Measurements from ENCODE around the gene MGAT4A.
"Not testable (repeated sequence)": the region's sequence is repeated elsewhere in the genome, so short reads cannot be mapped to it uniquely, and the experiment has no call there.

The MGAT4A gene

DNA sequence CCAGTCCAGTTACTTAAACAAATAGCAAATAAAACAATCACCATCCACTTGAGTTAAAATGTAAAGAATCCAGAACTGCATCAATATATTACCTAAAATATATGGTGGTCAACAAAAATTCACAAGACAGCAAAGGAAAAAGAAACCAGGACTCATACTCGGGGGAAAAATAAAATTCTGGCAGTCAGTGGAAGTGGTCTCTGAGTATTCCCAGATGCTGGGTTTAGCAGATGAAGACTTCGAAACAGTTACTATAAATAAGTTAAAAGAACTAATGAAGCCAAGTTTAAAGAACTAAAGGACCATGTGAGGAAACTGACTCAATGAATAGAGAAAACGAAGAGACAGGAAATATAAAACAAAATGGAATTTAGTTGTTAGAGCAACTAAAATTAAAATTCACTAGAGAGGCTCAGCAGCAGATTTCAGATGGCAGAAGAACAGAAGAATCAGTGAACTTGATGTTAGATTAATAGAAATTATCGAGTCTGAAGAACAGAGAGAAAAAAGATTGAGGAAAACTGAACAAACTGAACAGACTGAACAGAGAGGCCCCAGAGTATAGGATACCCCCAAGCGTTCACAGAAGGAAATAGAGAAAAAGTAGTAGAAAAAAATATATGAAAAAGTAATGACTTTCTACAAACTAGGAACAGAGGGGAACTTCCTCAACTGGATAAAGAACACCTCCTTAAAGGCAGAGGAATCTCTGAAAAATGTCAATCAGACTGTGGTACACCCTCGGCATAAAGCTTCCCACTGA is 27.9 kb downstream of the MGAT4A start:
- no peak for DNase-seq (ENCODE audit: low spot score)

DNA sequence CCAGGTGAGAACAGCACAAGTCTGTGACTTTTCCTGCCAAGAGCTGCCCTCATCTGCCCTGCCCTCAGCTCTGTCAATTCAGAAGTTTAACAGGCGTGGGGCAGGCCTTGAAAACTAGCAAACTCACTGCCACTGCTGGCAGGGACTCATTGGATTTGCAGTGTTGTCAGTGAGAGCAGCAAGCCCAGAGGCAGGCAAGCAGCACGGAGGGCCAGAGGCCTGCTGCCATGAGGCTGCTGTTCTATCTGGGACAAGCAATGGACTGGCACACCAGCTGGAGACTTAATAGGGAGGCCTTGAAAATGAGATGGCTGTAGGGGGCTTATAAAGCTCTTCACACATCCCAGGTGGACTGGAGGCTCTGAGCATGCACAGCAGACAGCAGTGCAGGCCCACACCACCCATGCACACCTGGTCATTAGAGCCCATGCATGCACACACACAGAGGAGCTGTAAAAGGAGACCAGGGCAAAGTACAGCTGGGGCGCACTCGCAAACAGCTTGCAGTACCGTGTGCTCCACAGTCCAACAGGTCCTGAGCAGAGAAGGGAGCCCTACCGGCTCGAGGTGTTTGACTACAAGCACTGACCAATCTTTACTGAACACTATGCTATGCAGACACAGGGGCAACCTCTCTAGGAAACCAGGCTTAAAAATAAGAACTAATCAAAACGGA is 28.7 kb downstream of the MGAT4A start:
- DNase-seq (ENCODE audit: low spot score), result no peak

DNA sequence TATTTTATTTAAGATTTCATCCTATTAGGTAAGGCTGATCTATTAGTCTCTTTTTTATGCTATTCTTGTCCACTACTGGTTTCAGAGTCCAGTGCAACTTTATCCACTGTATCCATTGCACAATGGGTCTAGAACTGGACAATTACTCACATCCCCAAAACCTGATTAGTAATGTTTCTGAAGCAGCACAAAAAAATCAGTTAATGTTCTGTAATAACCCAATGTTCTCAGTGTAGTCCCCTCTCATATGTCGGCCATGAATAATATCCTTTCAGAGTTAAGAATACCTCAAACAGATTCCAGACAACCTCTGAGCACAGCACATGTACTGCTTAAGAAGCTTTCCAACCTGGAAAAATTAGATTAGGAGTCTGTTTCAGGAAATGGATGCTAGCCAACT is 29.7 kb downstream of the MGAT4A start:
- no peak for DNase-seq (ENCODE audit: low spot score)

DNA sequence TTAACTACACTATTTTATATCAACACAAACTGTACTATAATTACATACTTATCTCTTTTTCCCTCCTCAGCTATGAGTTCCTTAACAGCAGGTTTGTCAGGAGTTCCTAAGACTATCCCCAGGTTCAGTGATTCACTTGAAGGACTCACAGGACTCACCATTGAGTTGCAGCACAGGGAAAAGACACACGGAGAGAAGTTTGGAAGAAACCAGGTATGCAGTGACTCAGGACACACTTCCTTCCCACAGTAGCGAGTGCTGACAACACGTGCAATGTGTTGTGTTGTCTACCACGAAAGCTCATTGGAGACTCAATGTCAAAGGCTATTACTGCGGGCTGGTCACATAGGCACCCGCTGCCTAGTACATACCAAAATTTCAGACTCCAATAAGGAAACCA is 32.0 kb downstream of the MGAT4A start:
- no peak for DNase-seq (ENCODE audit: low spot score)

DNA sequence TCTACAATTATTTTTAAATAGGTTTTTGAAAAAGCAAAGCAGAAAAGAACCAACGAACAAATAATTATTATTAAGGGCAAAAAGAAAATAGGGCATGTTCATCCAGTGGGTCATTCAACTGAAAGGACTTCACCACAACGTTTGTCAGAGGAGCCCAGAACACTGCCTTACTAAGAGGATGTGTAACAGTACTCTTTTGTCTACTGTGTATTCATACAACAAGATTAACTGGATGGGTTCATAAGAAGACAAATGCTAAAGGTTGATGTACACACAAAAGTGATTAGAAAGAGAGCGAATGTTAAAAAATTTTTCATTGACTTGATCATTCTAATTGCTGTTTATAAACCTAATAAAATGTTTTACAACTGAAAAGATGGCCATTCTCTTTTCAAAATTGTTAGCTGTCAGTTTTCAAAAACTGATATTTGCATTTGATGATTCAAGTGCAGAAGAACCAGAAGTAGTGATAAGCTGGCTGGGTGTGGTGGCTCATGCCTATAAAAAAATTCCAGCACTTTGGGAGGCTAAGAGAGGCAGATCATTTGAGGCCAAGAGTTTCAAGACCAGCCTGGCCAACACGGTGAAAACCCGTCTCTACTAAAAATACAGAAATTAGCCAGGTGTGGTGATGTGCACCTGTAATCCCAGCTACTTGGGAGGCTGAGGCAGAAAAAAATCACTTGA is 33.1 kb downstream of the MGAT4A start:
- no peak for DNase-seq (ENCODE audit: low spot score)

DNA sequence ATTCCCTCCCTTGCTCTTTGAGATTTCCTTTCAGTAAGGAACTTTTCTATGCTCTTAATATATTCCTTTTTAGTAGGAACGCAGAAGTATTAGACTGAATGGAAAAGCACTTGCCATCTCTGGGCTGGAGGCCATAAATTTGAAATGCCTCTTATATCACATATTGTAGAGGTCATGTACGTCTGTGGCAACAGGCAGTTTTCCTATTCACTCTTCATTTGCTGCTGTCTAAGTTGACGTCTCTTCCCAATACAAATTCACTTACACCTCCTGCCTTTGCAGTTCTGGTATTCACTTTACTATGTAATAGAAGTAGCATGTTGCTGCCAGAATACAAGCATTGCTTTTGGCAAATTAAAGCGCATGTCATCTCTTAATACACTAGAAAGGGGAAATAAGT is 34.7 kb downstream of the MGAT4A start:
- DNase-seq (ENCODE audit: low spot score), result no peak

DNA sequence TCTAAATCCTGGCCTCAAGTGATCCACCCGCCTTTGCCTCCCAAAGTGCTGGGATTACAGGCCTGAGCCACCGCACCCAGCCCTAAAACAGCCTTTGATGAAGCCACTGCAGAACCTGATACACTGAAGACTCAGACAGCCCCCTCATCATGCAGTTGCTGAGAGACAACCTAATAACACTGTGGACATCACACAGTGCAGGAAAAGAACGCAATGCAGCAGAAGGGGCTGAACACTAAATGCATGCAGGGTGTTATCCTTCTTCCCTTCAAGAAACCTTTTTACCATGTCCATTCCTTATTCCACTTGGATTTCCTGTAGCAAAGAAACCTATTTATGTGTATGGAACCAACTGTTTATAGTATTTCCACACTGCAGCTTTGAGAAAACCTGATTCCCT is 35.7 kb downstream of the MGAT4A start:
- DNase-seq (ENCODE audit: low spot score), result no peak

DNA sequence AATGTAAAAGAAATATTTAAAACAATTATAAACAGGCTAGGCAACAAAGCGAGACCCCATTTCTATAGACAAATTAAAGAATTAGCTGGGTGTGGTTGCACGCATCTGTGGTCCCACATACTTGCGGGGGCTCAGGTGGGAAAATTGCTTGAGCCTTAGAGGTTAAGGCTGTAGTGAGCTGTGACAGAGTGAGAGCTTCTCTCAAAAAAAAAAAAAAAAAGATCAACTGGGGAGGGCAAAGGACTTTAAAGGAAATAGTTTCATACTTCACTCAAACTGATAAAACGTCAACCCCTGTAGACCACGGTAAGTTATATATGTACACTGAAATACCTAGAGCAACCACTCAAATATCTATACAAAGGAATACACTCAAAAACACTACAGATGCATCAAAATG is 37.5 kb downstream of the MGAT4A start:
- no peak for DNase-seq (ENCODE audit: low spot score)

DNA sequence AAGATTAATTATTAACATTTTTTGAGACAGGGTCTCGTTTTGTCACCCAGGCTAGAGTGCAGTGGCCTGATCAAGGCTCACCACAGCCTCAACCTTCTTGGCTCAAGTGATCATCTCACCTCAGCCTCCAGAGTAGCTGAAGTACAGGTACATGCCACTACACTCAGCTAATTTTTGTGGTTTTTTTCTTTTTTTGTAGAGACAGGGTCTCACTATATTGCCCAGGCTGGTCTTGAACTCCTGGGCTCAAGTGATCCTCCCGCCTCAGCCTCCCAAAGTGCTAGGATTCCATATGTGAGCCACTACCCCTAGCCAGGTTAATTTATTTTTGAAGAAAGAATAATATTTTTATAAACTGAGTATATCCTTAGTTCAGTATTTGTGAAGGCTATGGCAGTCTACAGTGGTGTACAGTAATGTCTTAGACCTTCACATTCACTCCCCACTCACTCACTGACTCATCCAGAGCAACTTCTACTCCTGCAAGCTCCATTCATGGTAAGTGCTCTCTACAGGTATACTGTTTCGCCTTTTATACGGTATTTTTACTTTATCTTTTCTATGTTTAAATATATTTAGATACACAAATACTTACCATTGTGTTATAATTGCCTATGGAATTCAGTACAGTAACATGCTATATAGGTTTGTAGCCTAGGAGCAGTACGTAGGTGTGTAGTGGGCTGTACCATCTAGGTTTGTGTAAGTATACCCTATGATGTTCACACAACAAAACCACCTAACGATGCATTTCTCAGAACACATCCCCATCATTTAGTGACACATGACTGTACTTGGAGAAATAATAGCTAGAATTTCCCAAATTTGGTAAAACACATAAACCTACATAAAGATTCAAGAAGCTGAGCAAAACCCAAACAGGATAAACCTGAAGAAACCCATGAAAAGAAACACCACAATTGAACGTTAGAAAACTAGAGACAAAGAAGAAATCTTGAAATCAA is 38.6 kb downstream of the MGAT4A start:
- DNase-seq (ENCODE audit: low spot score), result no peak

DNA sequence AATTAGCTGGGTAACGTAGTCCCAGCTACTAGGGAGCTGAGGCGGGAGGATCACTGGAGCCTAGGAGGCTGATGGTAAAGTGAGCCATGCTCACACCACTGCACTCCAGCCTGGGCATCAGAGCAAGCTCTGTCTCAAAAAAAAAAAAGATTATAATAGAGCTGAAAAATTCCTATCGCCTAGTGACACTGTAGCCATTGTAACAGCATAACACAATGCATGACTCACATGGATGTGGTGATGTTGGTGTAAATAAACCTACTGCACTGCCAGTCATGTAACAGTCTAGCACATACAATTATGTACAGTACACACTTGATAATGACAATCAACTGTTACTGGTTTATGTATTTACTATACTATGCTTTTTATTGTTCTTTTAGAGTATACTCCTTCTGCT is 39.6 kb downstream of the MGAT4A start:
- no peak for DNase-seq (ENCODE audit: low spot score)

DNA sequence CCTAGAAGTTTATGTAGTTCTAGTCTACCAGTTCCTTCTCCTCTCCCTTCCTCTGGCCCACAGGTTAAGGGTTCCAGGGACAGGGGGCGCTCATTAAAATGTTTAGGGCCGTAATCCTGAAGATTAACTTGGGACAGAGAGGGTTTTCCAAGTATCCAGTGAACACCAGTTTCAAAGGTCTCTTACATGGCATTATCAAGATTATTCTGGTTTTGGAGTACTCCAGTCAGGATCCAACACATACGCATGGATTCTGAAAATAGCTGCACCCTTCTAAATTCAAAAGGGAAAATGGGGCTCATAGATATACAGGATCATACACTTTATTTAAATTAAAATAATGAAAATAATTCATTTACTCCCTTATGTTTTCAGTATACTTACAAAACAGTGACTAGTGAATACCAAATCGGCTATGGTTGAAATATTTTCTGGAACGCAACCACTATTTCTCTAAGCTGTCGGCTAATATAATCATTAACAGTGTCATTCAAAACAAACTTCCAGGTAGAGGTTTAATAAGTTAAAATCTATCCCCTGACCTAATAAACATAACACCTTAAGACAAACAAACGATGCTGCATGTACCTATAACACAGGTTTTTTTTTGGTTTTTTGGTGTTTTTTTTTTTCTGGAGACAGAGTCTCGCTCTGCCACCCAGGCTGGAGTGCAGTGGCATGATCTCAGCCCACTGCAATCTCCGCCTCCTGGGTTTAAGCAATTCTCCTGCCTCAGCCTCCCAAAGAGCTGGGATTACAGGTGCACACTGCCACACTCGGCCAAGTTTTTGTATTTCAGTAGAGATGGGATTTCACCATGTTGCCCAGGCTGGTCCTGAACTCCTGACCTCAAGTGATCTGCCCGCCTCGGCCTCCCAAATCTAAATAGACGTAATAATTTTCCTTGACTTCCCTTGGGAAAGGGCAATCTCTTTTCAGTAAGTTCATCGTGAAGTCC is 44.7 kb downstream of the MGAT4A start:
- no peak for DNase-seq (ENCODE audit: low spot score)

DNA sequence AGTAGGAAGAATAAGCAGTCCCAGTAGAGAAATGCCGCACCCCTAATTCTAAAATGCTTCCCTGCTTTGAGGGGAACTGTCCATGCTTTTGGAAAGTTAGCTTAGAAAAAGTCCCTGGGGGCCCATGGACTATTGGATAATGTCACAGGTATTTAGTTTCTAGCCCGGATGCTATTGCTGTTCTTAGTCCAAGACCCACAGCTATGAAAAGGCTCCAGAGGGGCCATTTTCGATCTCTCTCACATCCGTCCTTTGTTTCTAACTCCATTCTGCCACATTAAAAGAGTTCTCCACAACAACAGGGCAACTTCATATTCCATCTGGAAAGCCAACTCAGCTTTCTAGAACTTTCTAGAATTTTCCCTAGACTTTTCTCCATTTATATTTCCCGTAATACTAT is 47.2 kb downstream of the MGAT4A start:
- no peak for DNase-seq (ENCODE audit: low spot score)

DNA sequence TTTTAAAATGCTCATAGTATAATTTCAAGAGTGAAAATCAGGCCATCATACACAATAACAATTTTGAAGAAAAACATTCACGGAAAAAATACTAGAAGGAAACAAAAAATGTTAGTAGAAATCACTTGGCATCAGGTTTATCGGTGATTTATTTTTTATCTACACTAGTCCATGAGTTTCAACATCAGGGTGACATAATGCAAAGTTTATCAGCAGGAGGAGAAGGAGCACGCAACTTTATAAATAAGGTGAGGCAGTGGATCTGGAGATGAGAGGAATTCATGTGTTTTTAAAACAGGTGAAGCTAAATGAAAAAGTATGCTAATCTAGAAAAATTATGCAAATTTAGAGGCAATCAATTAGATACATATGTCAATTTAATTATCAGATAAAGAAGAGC is 54.2 kb downstream of the MGAT4A start:
- DNase-seq (ENCODE audit: low spot score), result no peak

DNA sequence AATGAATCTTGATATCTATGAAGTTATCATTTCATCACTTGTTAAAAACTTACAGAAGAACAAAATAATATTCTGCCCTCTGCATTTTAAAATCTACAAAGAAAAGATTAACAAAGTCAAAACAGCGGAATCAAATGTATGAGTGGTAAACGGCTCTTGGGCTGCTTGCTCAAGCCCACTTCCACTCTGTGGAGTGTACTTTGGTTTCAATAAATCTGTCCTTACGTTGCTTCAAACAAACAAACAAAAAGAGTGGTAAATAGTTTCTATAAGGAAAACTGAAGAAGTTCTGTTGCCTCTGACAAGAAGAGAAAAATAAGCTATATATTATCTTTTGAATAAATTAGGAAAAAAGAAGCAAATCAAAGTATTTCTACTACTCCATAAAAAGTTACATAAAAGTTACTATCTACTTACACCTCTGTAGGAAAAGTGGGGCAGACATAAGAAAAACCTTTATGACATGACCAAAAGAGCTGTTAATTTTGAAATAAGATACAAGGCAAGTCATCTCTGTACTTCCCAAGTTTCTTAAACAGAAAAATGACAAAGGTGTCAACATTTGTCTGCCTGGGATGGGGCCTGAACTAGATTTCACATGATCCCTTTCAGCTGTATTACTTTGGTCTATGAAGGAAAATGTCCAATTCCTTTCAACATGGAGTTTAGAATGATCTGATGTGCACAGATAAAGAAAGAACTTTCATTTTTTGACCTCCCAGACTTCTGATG is 56.5 kb downstream of the MGAT4A start:
- no peak for DNase-seq (ENCODE audit: low spot score)

DNA sequence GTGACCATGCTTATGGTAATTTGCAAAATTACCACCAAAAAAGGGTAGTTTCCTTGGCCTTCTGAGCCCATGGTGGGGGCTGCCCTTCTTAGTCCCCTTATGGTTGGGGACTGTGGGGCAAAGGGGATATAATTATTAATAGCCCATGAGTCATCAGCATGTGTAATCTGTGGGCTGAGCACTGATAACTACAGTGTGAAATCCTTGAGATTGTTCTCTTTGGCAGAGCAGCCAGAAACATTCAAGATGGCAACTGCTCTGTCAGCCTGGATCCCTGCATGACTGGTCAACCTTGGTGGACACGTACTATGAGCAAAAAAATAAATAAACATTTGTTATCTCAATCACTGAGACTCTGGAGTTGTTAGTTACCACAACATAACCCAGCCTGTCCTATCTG is 61.3 kb downstream of the MGAT4A start:
- DNase-seq (ENCODE audit: low spot score), result no peak

DNA sequence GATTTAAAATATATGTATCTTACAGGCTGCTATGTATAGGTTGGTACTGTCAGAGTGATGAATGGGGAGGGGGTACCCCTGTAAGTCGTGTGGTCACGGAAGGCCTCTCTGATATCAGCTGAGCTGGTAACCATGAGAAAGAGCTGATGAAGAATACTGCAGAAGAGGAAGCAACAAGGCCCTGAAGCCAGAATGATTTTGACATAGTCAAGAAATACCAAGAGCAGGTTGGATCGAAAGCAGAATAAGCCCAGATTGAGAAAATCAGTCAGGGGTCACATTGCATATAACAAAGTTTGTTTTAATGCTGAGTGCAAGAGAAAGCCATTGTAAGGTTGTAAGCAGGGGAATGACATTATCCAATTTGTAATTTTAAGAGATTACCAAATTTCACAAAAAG is 65.3 kb downstream of the MGAT4A start:
- no peak for DNase-seq (ENCODE audit: low spot score)

DNA sequence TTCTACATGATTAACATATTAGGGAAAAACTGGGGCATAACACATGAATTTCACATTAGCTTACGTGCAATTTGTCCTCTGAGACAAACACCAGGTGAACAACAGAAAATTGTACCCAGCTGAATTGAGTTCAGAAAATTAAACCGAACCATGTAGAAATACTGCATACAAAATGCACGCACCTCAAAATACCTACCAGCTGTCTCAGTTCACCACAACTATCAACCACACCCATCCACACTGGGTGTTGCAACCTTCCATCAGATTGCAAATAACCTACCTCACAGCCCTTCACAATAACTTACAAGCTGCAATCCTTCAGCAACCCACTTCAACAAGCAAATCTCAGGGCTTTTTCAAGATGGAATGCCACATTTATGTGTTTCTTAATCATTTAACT is 66.6 kb downstream of the MGAT4A start:
- no peak for DNase-seq (ENCODE audit: low spot score)

DNA sequence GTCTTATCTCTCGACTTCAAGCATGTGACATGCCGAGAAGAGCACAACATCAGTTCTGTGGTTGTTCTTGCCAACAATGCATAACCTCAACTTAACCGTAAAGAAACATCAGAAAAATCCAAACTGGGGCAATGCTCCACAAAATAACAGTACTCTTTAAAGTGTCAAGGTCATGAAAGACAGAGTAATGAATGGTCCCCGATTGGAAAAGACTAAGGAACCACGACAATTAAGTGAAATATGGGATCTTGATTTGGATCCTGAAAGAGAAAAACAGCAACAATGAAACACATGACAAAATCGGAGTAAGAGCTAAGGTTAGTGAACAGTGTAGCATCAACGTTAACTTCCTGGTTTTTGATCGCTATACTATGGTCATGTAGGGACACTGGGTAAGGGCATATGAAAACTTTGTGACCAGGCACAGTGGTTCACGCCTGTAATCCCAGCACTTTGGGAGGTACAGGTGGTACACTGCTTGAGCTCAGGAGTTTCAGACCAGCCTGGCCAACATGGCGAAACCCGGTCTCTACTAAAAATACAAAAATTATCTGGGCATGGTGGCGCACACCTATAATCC is 67.3 kb downstream of the MGAT4A start:
- no peak for DNase-seq (ENCODE audit: low spot score)

DNA sequence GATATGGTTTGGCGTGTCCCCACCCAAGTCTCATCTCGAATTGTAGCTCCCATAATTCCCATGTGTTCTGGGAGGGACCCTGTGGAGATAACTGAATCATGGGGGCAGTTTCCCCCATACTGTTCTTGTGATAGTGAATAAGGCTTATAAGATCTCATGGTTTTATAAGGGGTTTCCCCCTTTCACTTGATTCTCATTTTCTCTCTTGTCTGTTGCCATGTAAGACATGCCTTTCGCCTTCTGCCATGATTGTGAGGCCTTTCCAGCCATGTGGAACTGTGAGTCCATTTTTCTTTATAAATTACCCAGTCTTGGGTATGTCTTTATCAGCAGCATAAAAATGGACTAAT is 71.5 kb downstream of the MGAT4A start:
- DNase-seq (ENCODE audit: low spot score), result not testable (repeated sequence)
